Right hindlimb (tissue), 1 donor: ENCODE results near the gene CCDC181.

Experiments used
- DNase-seq: peaks from one replicate; pipeline ENCODE4 v3.0.0-alpha.2; 2018

Gene CCDC181

DNA sequence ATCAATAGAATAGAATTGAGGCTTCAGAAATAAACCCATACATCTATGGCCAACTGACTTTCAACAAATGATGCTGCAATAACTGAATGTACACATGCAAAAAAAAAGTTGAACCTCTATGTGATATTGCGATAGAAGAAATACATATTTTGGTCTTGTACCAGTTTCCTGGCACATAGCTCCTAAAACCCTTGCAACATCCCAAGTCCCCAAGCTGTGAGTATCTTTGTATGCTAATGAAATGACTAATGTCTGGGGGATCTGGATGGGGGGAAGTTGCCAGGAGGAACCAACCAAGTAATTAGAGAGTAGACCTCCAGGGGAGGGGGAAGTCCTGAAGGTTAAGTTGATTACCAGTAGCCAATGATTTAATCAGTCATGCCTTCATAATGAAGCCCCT, 34.9 kb downstream of the CCDC181 start:
- no peak for DNase-seq

DNA sequence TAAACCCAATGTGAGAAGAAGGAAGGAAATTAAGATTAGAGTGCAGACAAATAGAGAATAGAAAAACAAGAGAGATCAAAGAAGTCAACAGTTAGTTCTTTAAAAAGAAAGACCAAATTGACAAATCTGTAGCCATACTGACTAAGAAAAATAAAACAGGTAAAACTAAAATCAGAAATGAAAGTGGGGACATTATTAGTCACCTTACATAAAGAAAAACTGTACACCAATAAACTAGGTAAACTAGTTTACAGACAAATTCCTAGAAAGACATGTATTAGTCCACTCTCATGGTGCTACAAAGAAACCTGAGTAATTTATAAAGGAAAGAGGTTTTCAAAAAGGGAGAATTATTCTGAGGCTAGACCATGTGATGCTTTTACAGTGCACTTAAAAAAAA, 37.0 kb downstream of the CCDC181 start:
- no peak for DNase-seq

DNA sequence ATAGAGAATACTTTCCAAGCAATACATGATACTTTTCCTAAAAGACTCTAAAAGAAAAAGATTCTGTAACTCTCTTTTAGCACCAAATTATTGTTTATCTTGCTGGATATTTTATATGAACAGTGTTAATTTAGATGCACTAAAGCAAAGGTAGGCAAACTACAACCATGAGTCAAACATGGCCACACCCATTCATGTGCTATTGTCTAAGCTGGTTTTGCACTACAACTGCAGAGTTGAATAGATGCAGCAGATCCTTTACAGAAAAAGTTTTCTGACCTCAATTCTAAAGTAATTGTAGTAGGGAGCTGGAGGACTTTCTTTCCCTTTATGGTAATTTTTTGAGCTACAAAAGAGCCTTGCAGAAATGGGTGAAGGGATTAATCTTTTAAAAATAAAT, 39.9 kb downstream of the CCDC181 start:
- DNase-seq = no peak

DNA sequence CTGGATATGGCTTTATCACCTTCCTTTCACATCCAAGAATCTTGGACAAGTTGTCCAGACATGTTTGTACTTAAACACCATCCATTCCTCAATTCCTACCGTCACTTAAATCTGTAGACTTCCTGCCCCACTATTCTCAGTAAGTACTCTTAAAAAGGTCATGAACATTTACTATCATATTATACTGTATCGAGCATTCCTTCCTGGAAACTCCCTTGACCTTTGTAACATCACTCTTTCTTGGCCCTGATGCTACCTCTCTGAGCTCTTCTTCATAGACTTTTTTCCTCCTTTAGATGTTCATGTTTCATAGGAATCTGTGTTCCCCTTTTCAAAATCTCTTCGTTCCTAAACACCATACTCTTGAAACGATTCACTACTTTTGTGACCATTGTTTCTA, 43.8 kb downstream of the CCDC181 start:
- DNase-seq = no peak

GRCh38 chr1:169381162-169381561, 46.1 kb downstream of the CCDC181 start:
- DNase-seq = no peak

- no peak for DNase-seq
Observed at GRCh38 chr1:169371404-169371803, 55.9 kb downstream of the CCDC181 start.

GRCh38 chr1:169368406-169368769, 58.9 kb downstream of the CCDC181 start:
- DNase-seq = no peak

DNA sequence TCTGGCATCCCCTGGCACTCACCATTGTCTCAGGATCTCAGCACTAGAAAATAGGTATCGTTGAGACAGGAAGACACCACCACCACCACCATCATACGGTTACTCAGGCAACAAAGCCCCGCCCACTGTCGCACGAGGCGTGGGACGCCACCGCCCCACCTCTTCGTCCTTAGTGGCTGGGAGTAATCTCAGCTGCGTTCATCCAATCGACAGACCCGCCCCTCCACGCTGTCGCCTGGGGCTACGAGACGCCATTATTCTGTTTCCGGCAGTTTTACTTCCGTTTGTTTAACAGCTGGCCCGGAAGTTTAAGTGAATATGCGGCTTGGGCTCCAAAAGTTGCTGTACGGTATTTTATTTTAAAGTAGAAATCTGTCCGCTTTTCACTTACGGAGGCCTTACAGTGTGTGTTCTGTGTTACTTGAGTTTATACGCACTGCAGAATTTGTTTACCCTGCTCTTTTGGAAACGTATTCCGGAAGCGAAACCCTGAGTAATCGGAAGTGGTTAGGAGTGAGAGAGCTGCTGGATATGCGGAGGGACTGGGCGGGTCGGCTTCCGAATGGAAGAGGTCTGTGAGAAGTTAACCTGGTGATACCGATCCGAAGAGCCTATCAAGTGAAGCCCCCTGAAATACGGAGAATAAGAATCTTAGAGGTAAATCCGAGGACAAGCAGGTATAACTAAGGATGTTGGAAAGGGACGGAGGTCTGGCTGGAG, 59.4 kb downstream of the CCDC181 start, which contains the start of the genes BLZF1 and NME7:
Gene BLZF1, plus strand, starts transcription at position 510 of the 720 bp plus-strand sequence. CDS start 1,328 bp downstream, outside the sequence.
Gene NME7, minus strand, starts transcription at position 112 of the 720 bp plus-strand sequence. Its CDS starts 87 bp downstream, at position 25.
- peak; percentile 98 for DNase-seq

DNA sequence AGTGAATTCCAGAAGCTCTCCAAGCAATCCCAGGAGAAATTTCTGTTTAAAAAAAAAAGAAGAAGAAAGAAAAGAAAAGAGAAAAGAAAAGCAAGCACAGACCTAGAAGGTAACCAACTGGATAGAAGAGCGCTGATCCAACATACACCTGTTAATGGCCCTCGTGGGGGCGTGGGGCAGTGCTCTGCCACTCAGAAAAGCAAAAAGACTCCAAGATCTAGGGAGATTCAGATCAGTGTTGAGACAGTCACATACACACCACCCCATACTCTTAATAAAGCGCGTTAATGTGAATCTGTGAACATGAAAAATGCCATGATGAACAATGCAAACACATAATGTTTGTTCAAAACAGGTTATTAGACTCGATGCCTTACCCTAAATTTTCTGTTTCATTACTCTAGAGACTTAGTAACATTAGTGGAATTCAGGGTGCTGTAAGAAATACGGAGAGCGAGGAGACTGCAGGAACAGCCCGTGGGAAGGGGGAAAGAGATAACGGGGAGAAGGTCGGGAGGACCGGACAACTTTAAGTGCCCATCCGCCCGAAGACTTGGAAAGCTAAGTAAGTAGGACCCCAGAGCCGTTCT, 60.1 kb downstream of the CCDC181 start:
- no peak for DNase-seq

DNA sequence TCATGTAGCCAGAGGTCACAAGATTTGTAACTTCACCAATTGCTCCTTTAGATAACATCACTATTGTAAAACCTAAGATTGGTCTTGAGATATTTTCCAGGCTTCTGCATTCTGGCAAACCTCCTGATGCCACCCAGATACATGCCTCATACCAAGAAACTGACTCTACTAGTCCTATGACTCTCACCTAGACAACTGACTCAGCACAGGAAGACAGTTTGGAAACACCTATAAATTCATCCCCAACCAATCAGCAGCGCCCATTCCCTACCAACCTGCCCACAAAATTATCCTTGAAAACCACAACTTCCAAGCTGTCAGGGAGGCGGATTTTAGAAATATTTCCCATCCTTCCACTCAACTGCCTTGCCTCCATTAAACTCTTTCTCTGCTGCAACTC, 62.3 kb downstream of the CCDC181 start:
- DNase-seq = no peak

- DNase-seq = no peak
Observed at GRCh38 chr1:169363046-169363730, 64.1 kb downstream of the CCDC181 start.

DNA sequence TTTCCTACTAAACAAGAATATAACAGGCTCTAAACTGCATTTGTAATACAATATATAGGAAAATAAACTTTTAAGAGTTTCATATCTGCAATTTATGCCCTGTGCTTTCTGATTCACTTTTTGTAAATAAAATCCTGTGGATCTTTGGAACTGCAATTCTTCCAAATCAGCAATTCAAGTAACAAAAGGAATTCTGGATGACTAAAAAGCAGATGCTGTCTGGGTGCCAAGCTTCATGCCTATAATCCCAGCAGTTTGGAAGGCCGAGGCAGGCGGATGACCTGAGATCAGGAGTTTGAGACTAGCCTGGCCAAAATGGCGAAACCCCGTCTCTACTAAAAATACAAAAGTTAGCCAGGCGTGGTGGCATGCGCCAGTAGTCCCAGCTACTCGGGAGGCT, 66.0 kb downstream of the CCDC181 start:
- no peak for DNase-seq

DNA sequence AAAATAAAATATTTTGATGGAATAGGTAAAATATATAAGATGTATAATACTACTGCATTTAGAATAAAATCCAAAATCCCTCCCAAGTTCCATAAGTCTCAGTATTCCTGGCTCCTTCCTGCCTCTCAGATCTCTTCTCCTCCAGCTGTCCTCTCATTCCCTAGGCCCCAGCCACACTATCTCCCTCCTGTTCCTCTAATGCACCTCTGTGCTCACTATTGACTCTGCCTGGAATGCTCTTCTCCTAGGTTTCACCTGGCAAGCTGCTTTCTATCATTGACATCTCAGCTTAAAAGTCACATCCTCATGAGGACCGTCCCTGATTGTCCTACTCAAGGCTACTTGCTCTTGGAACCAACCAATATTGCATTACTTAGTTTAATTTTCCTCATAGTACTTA, 66.9 kb downstream of the CCDC181 start:
- no peak for DNase-seq

DNA sequence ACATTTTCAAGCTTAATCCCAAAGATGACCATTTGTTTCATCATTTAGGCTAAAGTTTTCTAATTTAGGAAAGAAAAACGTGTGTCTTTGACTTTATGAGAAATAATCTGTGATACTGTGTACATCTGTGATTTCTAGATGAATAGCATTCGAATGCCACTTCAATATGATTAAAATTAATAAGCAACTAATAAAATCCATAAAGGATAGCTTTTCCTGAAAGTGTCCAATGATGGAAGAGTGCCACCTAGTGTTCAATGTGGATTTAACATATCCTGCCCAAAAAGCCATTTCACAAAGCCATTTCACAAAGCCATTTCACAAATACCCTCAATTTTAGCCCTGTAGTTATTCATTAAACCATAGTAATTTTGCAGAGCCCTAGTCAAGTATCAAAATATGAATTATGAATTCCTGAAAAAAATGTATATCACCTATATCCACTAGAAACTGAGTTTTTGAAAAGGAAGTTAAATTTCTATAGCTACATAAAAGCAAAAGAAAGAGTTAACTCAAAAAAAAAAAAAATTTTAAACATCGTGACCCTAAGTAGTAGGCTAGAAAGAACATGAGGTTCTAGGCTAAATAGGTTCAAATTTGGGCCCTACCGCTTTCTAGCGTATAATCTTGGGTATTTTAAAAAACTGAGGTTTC, 78.8 kb downstream of the CCDC181 start:
- no peak for DNase-seq

DNA sequence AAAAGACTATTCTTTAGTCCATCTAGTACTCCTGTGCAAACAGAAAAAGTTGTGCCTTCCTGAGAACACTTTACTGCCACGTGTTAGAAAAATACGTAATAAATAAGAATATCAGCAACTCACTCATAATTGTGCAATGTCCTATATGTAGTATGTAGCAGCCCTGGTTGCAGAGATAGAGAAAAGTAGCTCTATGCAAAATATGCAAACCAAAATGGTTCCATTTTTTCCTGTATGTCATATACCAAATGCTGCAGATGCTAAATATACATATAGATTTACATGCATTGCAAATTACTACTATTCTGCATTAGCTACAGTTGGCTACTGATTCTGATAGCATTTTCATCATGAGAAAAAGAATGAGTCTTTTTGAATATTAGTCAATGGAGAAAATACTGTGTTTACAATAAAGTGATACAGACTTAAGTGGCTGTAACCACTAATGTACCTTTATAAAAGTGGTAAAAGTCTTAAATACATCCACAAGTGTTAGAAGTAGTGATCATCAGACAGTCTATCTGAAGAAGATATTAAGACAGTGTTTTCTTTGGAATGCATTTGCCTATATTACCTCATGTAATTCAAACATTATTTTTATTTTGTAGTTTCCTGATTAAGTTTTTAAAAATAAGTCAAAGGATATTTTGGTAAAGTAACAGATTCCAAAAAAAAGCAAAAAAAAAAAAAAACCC, 79.4 kb downstream of the CCDC181 start:
- no peak for DNase-seq

- DNase-seq = no peak
Observed at GRCh38 chr1:169346036-169346589, 81.2 kb downstream of the CCDC181 start.

DNA sequence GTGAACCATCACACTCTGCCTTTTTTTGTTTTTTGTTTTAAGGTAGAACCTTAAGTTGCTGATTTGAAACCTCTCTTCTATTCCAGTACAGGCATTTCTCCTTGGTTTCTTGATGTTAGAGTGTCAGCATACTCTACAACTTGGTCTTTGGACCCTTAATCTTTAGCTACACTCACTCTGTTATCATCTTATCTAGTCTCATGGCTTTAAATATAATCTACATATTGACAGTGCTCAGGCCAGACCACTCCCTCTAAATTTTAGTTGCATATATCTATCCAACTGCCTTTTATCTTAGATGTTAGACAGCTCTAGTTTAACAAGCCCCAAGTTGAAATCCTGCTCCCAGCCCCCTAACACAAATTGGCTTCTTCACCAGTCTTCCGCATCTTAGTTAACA, 81.8 kb downstream of the CCDC181 start:
- no peak for DNase-seq
